IMR-90 (cell line): ENCODE results near the gene IFRD1. TPM values are rescaled to one million over a fixed set of nuclear protein-coding genes. Genes with fewer than 3 reads are reported as not detected.
A peak's percentile ranks its signal among the peaks of the same experiment; 100 is the strongest.

Experiments used
- ATAC-seq: fragments of 200-7000 bp; cut with Tn5 transposase; 2 replicates; pipeline ENCODE4 v1.9.1; 2020; ENCODE audit warnings: low read depth, mild to moderate bottlenecking, moderate library complexity
- BruUV-seq: library from RNA; stranded (reverse); fragments of 400-500 nt; replicated peaks from 2 replicates; lab custom pipeline; 2021; lab: Mats Ljungman, UMichigan
- CTCF ChIA-PET: fragments of 300-600 bp; formaldehyde crosslinking; extraction: SDS; loops from one replicate; lab custom pipeline; 2021; ENCODE audit warnings: antibody characterized with exemption; lab: Yijun Ruan, JAX
- POLR2A ChIA-PET: fragments of 300-600 bp; sonication (Branson Sonifier 250); formaldehyde crosslinking; loops from one replicate; lab custom pipeline; 2022; ENCODE audit warnings: antibody characterized with exemption; ENCODE audit not compliant: unreplicated experiment; lab: Charles Lee
- DNase-seq: peaks from one replicate; pipeline ENCODE4 v3.0.0; 2013
- H2AFZ ChIP-seq: replicated peaks from 2 replicates; pipeline ENCODE3; 2013; ENCODE audit warnings: low read length, mild to moderate bottlenecking; ENCODE audit not compliant: poor library complexity
- H2AK5ac ChIP-seq: 2 replicates; pipeline ENCODE4 v1.6.1; 2013; ENCODE audit warnings: low read depth, low read length, inconsistent platforms
- H2AK9ac ChIP-seq: replicated peaks from 2 replicates; pipeline ENCODE3; 2013; ENCODE audit warnings: mild to moderate bottlenecking, low read depth, low read length, moderate library complexity; ENCODE audit not compliant: poor library complexity
- H2BK120ac ChIP-seq: 2 replicates; pipeline ENCODE4 v1.6.1; 2013; ENCODE audit warnings: low read depth, low read length, inconsistent platforms
- H2BK15ac ChIP-seq: 3 replicates; pipeline ENCODE4 v1.6.1; 2013; ENCODE audit warnings: low read depth, low read length, inconsistent platforms
- H2BK20ac ChIP-seq: 2 replicates; pipeline ENCODE4 v1.6.1; 2013; ENCODE audit warnings: low read depth, mild to moderate bottlenecking, inconsistent platforms, low read length, moderate library complexity
- H2BK5ac ChIP-seq: 2 replicates; pipeline ENCODE4 v1.6.1; 2013; ENCODE audit warnings: mild to moderate bottlenecking, low read depth, low read length, inconsistent platforms; ENCODE audit not compliant: poor library complexity, severe bottlenecking
- H3K14ac ChIP-seq: replicated peaks from 2 replicates; pipeline ENCODE4 v1.6.1; 2013; ENCODE audit warnings: low read depth, low read length, inconsistent platforms
- H3K18ac ChIP-seq: 2 replicates; pipeline ENCODE4 v1.6.1; 2013; ENCODE audit warnings: low read depth, low read length, control low read depth
- H3K23ac ChIP-seq: 2 replicates; pipeline ENCODE4 v1.6.1; 2013; ENCODE audit warnings: low read depth, low read length, inconsistent platforms
- H3K27ac ChIP-seq: 2 replicates; pipeline ENCODE4 v1.5.1; 2013; ENCODE audit warnings: mild to moderate bottlenecking, control low read depth, low read length; ENCODE audit not compliant: insufficient read depth
- H3K27me3 ChIP-seq: 2 replicates; pipeline ENCODE4 v1.6.1; 2013; ENCODE audit warnings: low read length; ENCODE audit not compliant: control insufficient read depth, insufficient read depth
- H3K36me3 ChIP-seq: 2 replicates; pipeline ENCODE4 v1.6.1; 2013; ENCODE audit warnings: low read length, mixed read lengths; ENCODE audit not compliant: control insufficient read depth, insufficient read depth
- H3K4ac ChIP-seq: 2 replicates; pipeline ENCODE4 v1.6.1; 2013; ENCODE audit warnings: low read depth, low read length, inconsistent platforms
- H3K4me1 ChIP-seq: 2 replicates; pipeline ENCODE4 v1.6.1; 2013; ENCODE audit warnings: low read length, mixed read lengths; ENCODE audit not compliant: control insufficient read depth, insufficient read depth
- H3K4me2 ChIP-seq: 2 replicates; pipeline ENCODE4 v1.6.1; 2013; ENCODE audit warnings: low read depth, mild to moderate bottlenecking, control low read depth, low read length, moderate library complexity
- H3K4me3 ChIP-seq: 2 replicates; pipeline ENCODE4 v1.5.1; 2013; ENCODE audit warnings: low read depth, mild to moderate bottlenecking, control low read depth, low read length, moderate library complexity; ENCODE audit not compliant: insufficient read depth
- H3K56ac ChIP-seq: 2 replicates; pipeline ENCODE4 v1.6.1; 2013; ENCODE audit warnings: low read length, inconsistent platforms; ENCODE audit not compliant: insufficient read depth; ENCODE audit errors: extremely low read depth
- H3K79me1 ChIP-seq, 2 experiments: 2 replicates each; pipeline ENCODE4 v1.6.1; 2013; ENCODE audit warnings: low read length in 2 of 2, inconsistent platforms in 1 of 2, low read depth in 1 of 2
- H3K9ac ChIP-seq: 2 replicates; pipeline ENCODE4 v1.6.1; 2013; ENCODE audit warnings: low read depth, low read length, control low read depth
- H3K9me1 ChIP-seq: 2 replicates; pipeline ENCODE4 v1.6.1; 2013; ENCODE audit warnings: low read length, inconsistent platforms; ENCODE audit not compliant: insufficient read depth
- H3K9me3 ChIP-seq: 2 replicates; pipeline ENCODE4 v1.6.1; 2013; ENCODE audit warnings: low read length; ENCODE audit not compliant: control insufficient read depth, insufficient read depth
- H4K20me1 ChIP-seq: 2 replicates; pipeline ENCODE4 v1.6.1; 2013; ENCODE audit warnings: low read length, inconsistent platforms; ENCODE audit not compliant: insufficient read depth
- H4K5ac ChIP-seq: 2 replicates; pipeline ENCODE4 v1.6.1; 2013; ENCODE audit warnings: mild to moderate bottlenecking, low read depth, low read length, control low read depth
- H4K8ac ChIP-seq, 2 experiments: 2 replicates each; pipeline ENCODE4 v1.6.1; 2013; ENCODE audit warnings: low read depth in 2 of 2, low read length in 2 of 2, control low read depth in 1 of 2, inconsistent platforms in 1 of 2
- H4K91ac ChIP-seq: 2 replicates; pipeline ENCODE4 v1.6.1; 2013; ENCODE audit warnings: low read depth, low read length, inconsistent platforms; ENCODE audit not compliant: insufficient read depth
- POLR2A ChIP-seq: IDR thresholded peaks from 2 replicates; pipeline ENCODE4 v1.6.1; 2012; ENCODE audit warnings: mild to moderate bottlenecking, low read depth, low read length
- RCOR1 ChIP-seq: IDR thresholded peaks from 2 replicates; pipeline ENCODE4 v1.6.1; 2012; ENCODE audit warnings: mild to moderate bottlenecking, low read length, improper control_type of control experiment; ENCODE audit not compliant: insufficient replicate concordance
- WGBS, 2 experiments: methylation state at CpG; one replicate each; pipeline versions ENCODE4 v1.1.5 to v1.1.7; 2013; ENCODE audit warnings: missing lambda C conversion rate in 2 of 2; ENCODE audit not compliant: insufficient read length in 1 of 2; ENCODE audit errors: extremely low coverage in 2 of 2; 5-methylcytosine and 5-hydroxymethylcytosine counted together
- dilution Hi-C: fragments of 300-500 bp; cut with HindIII; formaldehyde crosslinking; loops from one replicate; pipeline ENCODE4 v1.14.3; 2018; ENCODE audit warnings: low sequenced_read_pairs; ENCODE audit not compliant: unreplicated experiment
- in situ Hi-C: fragments of 300-500 bp; cut with MboI; formaldehyde crosslinking; loops from 3 replicates; pipeline ENCODE4 v1.14.3; 2019; ENCODE audit warnings: low sequenced_read_pairs, inconsistent platforms, mixed read lengths
- intact Hi-C: fragments of 100-400 bp; cut with micrococcal nuclease; formaldehyde crosslinking; loops from 2 replicates; pipeline ENCODE4 v1.10.0; 2022
- polyA plus RNA-seq, 3 experiments: library from polyadenylated mRNA; depleted of rRNA; stranded (reverse); fragments of >200 nt; gene quantifications; 2 replicates each; pipeline ENCODE4 v1.2.3, GENCODE V29; 2012; ENCODE audit warnings: low replicate concordance in 1 of 3
- total RNA-seq: library from RNA; depleted of rRNA; stranded (reverse); fragments of >200 nt; gene quantifications from 2 replicates; pipeline ENCODE4 v1.2.3, GENCODE V29; 2012

The IFRD1 gene
- total and polyA plus RNA-seq, 2 of the 4 experiments (the other 2 are of a cell fraction) = 18.3 to 25.3 TPM

DNA sequence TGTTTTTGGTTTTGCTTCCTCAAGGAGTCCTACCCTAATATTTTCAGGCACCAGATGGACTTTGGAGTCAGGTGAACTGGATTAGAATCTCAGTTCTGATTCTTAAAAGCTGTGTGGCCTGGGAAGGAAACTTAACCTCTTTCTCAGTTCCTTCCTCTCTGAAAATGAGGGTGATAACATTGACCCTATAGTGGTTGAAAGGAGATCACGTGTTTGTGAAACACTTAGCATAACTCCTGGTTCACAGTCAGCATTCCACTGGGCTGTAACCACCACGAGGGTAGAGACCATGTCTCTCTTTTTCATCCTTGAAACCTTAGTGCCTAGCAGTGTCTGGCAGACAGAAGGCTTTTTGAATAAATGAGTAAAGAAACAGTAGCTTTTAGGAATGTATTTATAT lies 47.2 kb downstream of the IFRD1 start:
- Histone ChIP-seq H2AK9ac (no peak overlapping the region), H3K18ac (no peak overlapping the region), H2AK5ac (no peak overlapping the region), H3K9me3 (no peaks in the 10 kb centered on the region), H3K4me3 (no peak overlapping the region), H4K8ac (no peak overlapping the region), H3K36me3 (no peaks in the 10 kb centered on the region), H3K4me2 (no peak overlapping the region), H3K9me1 (no peaks in the 10 kb centered on the region), H3K27ac (no peak overlapping the region), H2BK15ac (no peak overlapping the region), H4K20me1 (no peaks in the 10 kb centered on the region), H3K4me1 (no peaks in the 10 kb centered on the region), H3K9ac (no peak overlapping the region), H3K4ac (no peak overlapping the region; the same call in 1 of the 2 replicates), H3K27me3 (no peaks in the 10 kb centered on the region), H3K23ac (no peak overlapping the region), H4K91ac (no peak overlapping the region), H2BK20ac (no peak overlapping the region), H2AFZ (peak overlapping the region; percentile 54), H3K14ac (no peak overlapping the region), H2BK5ac (no peak overlapping the region), H3K79me1 (no peaks in the 10 kb centered on the region), H3K56ac (no peak overlapping the region), H4K5ac (no peak overlapping the region), H2BK120ac (no peak overlapping the region)
- ChIA-PET CTCF (no interaction called here), POLR2A (no interaction called here)
- intact Hi-C loops = loop anchor here (5.0 kb wide), 1 partner anchor 755 kb away; no protein-coding TSS in a partner anchor
- dilution Hi-C loops = no loop called here
- WGBS, 2 experiments = no CpG with 5 or more reads among the region's 2 CpGs
- DNase-seq (no peak), ATAC-seq (0 out of 2 replicates have a peak, but pooled peaks have one; percentile 59)
- in situ Hi-C loops = loop anchor here (10.0 kb wide), 1 partner anchor 753 kb away; no protein-coding TSS in a partner anchor
- BruUV-seq = no TSS peak
- TF ChIP-seq POLR2A = no peak
- TF ChIP-seq RCOR1 = no peak
